CD14-positive monocyte (primary cell): ENCODE measurements around the gene NAA10. TPM values are rescaled to one million over a fixed set of nuclear protein-coding genes. Genes with fewer than 3 reads are reported as not detected.

Experiments
- DNase-seq, 3 donors: peaks; one replicate each; pipeline ENCODE4 v3.0.0-alpha.2; 2011 to 2022
- H2AFZ ChIP-seq: 2 replicates; pipeline ENCODE4 v1.6.0; 2012; ENCODE audit warnings: mild to moderate bottlenecking, low read depth, low read length, inconsistent platforms; ENCODE audit not compliant: insufficient read depth, poor library complexity, severe bottlenecking
- H3K27ac ChIP-seq, 2 donors: 1 replicate in 1 of 2; 2 replicates in 1 of 2; pipeline ENCODE4 v1.5.1; 2012 to 2013; ENCODE audit warnings: low read length in 2 of 2, control low read depth in 1 of 2, inconsistent platforms in 1 of 2, low read depth in 1 of 2, mild to moderate bottlenecking in 1 of 2
- H3K27me3 ChIP-seq, 2 donors: one replicate each; pipeline versions ENCODE4 v1.6.0 to v1.6.1; 2011 to 2013; ENCODE audit warnings: low read length in 2 of 2; ENCODE audit not compliant: control insufficient read depth in 2 of 2, insufficient read depth in 2 of 2
- H3K36me3 ChIP-seq, 2 donors: replicated peaks in 1 of 2; 1 replicate in 1 of 2; 2 replicates in 1 of 2; pipeline versions ENCODE4 v1.5.1 to v1.6.1; 2012 to 2013; ENCODE audit warnings: low read length in 2 of 2, control low read depth in 1 of 2, inconsistent platforms in 1 of 2, mild to moderate bottlenecking in 1 of 2; ENCODE audit not compliant: insufficient read depth in 2 of 2, control insufficient read depth in 1 of 2
- H3K4me1 ChIP-seq, 2 donors: 1 replicate in 1 of 2; 2 replicates in 1 of 2; pipeline versions ENCODE4 v1.5.1 to v1.6.1; 2012 to 2013; ENCODE audit warnings: low read length in 2 of 2, control low read depth in 1 of 2, inconsistent platforms in 1 of 2, mild to moderate bottlenecking in 1 of 2, moderate library complexity in 1 of 2; ENCODE audit not compliant: insufficient read depth in 2 of 2, control insufficient read depth in 1 of 2
- H3K4me2 ChIP-seq: replicated peaks from 2 replicates; pipeline ENCODE3; 2012; ENCODE audit warnings: low read length, moderate library complexity, mild to moderate bottlenecking; ENCODE audit not compliant: poor library complexity, severe bottlenecking; ENCODE audit errors: extremely low read depth
- H3K4me3 ChIP-seq, 3 experiments: fragments of 200-600 bp in 1 of 3; sonication (generic) in 1 of 3; replicated peaks in 1 of 3; 1 replicate in 2 of 3; 2 replicates in 1 of 3; pipeline ENCODE4 v1.5.1; 2011 to 2013; ENCODE audit warnings: low read length in 3 of 3, mild to moderate bottlenecking in 3 of 3, control low read depth in 2 of 3, low read depth in 2 of 3, inconsistent platforms in 1 of 3, moderate library complexity in 1 of 3
- H3K79me2 ChIP-seq: 2 replicates; pipeline ENCODE4 v1.6.0; 2012; ENCODE audit warnings: mild to moderate bottlenecking, control low read depth, inconsistent platforms, low read length, moderate library complexity; ENCODE audit not compliant: insufficient read depth
- H3K9ac ChIP-seq: 2 replicates; pipeline ENCODE4 v1.6.0; 2017; ENCODE audit warnings: low read length, mild to moderate bottlenecking; ENCODE audit not compliant: insufficient read depth, poor library complexity, severe bottlenecking
- H3K9me3 ChIP-seq, 2 donors: replicated peaks in 1 of 2; 1 replicate in 1 of 2; 2 replicates in 1 of 2; pipeline versions ENCODE4 v1.5.1 to v1.6.1; 2012 to 2013; ENCODE audit warnings: low read length in 2 of 2, control low read depth in 1 of 2; ENCODE audit not compliant: control insufficient read depth in 1 of 2, insufficient read depth in 1 of 2
- H4K20me1 ChIP-seq: 2 replicates; pipeline ENCODE4 v1.6.0; 2012; ENCODE audit warnings: mild to moderate bottlenecking, low read length, control low read depth, moderate library complexity; ENCODE audit not compliant: insufficient read depth
- H3K27ac Mint-ChIP-seq, 7 donors: one replicate each; pipeline ENCODE4 v1.8.0; 2020; ENCODE audit warnings: mild to moderate bottlenecking in 7 of 7, mixed read lengths in 7 of 7, moderate library complexity in 6 of 7, inconsistent platforms in 2 of 7
- H3K27me3 Mint-ChIP-seq, 3 donors: one replicate each; pipeline ENCODE4 v1.8.0; 2021 to 2022; ENCODE audit warnings: low read depth in 3 of 3, mild to moderate bottlenecking in 3 of 3, mixed read lengths in 3 of 3, moderate library complexity in 3 of 3, inconsistent platforms in 1 of 3
- H3K36me3 Mint-ChIP-seq, 2 donors: one replicate each; pipeline ENCODE4 v1.8.0; 2020; ENCODE audit warnings: mixed read lengths in 2 of 2, inconsistent platforms in 1 of 2, mild to moderate bottlenecking in 1 of 2
- H3K4me1 Mint-ChIP-seq: one replicate; pipeline ENCODE4 v1.8.0; 2020; ENCODE audit warnings: mild to moderate bottlenecking, mixed read lengths
- H3K4me3 Mint-ChIP-seq, 2 donors: one replicate each; pipeline ENCODE4 v1.8.0; 2020; ENCODE audit warnings: mild to moderate bottlenecking in 2 of 2, mixed read lengths in 2 of 2, moderate library complexity in 1 of 2
- H3K9me3 Mint-ChIP-seq, 7 donors: one replicate each; pipeline ENCODE4 v1.8.0; 2020 to 2022; ENCODE audit warnings: mixed read lengths in 7 of 7, mild to moderate bottlenecking in 6 of 7, moderate library complexity in 6 of 7, inconsistent platforms in 2 of 7
- CTCF ChIP-seq: fragments of 200-600 bp; IDR thresholded peaks from one replicate; pipeline ENCODE4 v1.8.0; 2022; ENCODE audit warnings: antibody characterized with exemption, mild to moderate bottlenecking
- WGBS: methylation state at CpG from one replicate; pipeline ENCODE4 v1.1.5; 2013; ENCODE audit warnings: missing lambda C conversion rate; ENCODE audit not compliant: insufficient coverage; 5-methylcytosine and 5-hydroxymethylcytosine counted together
- intact Hi-C, 2 donors: fragments of 100-400 bp; cut with micrococcal nuclease; formaldehyde crosslinking; loops; one replicate each; pipeline versions ENCODE4 v1.15.0 to v1.15.1; 2023
- polyA plus RNA-seq, 3 donors: library from polyadenylated mRNA; depleted of rRNA in 1 of 3; unstranded in 2 of 3; stranded (reverse) in 1 of 3; fragments of 300-500 nt in 2 of 3; fragments of >200 nt in 1 of 3; fragmentation: Illumina TruSeq in 2 of 3; gene quantifications; 1 replicate in 2 of 3; 2 replicates in 1 of 3; pipeline ENCODE4 v1.2.3, GENCODE V29; 2012 to 2021

Gene NAA10
- polyA plus RNA-seq, 3 donors, result 46.7 to 109 (median 47.9) TPM

GRCh38 chrX:153941336-153942252, 6.8 kb upstream of the NAA10 start:
- Mint-ChIP-seq H3K4me1 (peaks cover 37% of the 10 kb centered on the region), H3K27me3 (peaks cover 0 to 45% (median 1%) of the 10 kb centered on the region in 3 donors), H3K27ac (peak overlapping the region in 6 of 7 donors; percentile 44 to 78 (median 62)), H3K9me3 (peaks cover 0 to 9% (median 0%) of the 10 kb centered on the region in 7 donors), H3K36me3 (peaks cover 14 to 29% of the 10 kb centered on the region in 2 donors), H3K4me3 (peak overlapping the region; percentile 72)
- WGBS, result 20% methylated on average over 6 of the region's 23 CpGs
- Histone ChIP-seq H3K36me3 (peaks cover 16 to 23% of the 10 kb centered on the region in 2 donors), H3K27ac (no peak overlapping the region), H3K79me2 (peaks cover 28% of the 10 kb centered on the region), H3K4me1 (peaks cover 37 to 45% of the 10 kb centered on the region in 2 donors), H3K27me3 (no peaks in the 10 kb centered on the region), H2AFZ (no peak overlapping the region), H3K9ac (no peak overlapping the region), H3K9me3 (no peaks in the 10 kb centered on the region), H4K20me1 (peaks cover 56% of the 10 kb centered on the region), H3K4me2 (peak overlapping the region; percentile 78), H3K4me3 (peak overlapping the region in 1 of 3 experiments; percentile 51)
- TF ChIP-seq CTCF, result no peak
- DNase-seq, result no peak
- intact Hi-C loops, result no loop called here

DNA sequence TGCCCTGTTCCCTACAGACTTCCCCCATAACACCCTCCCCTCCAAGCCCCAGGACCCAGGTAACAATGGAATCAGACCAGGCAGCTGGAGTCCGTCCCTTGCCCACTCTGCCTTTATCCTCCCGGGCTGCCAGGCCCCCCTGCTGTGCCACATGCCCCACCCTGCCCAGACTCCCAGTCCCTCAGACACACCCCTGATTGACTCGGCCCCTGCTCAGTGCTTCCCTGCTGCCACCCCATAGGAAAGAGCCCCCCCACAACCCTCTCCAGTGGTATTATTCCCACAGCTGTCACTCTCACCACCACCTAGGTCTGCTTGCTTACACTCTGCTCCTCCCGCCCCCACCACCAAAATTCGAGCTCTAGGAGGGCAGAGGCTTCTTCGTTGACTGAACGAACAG, 4.7 kb upstream of the NAA10 start:
- no peak for TF ChIP-seq CTCF
- Histone ChIP-seq H3K4me3 (no peak overlapping the region), H2AFZ (no peak overlapping the region), H3K79me2 (peaks cover 24% of the 10 kb centered on the region), H4K20me1 (peaks cover 59% of the 10 kb centered on the region), H3K4me1 (peaks cover 34 to 37% of the 10 kb centered on the region in 2 donors), H3K27ac (no peak overlapping the region), H3K9me3 (no peaks in the 10 kb centered on the region), H3K27me3 (no peaks in the 10 kb centered on the region), H3K36me3 (peaks cover 16 to 23% of the 10 kb centered on the region in 2 donors), H3K9ac (no peak overlapping the region), H3K4me2 (no peak overlapping the region)
- peaks cover 0 to 55% (median 1%) of the 10 kb centered on the region in 3 donors for H3K27me3 Mint-ChIP-seq
- WGBS, result no CpG with 5 or more reads among the region's 7 CpGs
- peaks cover 0 to 10% (median 2%) of the 10 kb centered on the region in 7 donors for H3K9me3 Mint-ChIP-seq
- DNase-seq, result no peak
- peaks cover 30% of the 10 kb centered on the region for H3K4me1 Mint-ChIP-seq
- H3K36me3 Mint-ChIP-seq, result peaks cover 14 to 29% of the 10 kb centered on the region in 2 donors
- intact Hi-C loops, result no loop called here
- no peak overlapping the region for H3K4me3 Mint-ChIP-seq
- peak overlapping the region in 1 of 7 donors; percentile 55 for H3K27ac Mint-ChIP-seq
